ACHN (cell line): ENCODE results near the gene C5orf24.
"Not testable (repeated sequence)": the region's sequence is repeated elsewhere in the genome, so short reads cannot be mapped to it uniquely, and the experiment has no call there.

Experiments
- DNase-seq: peaks from one replicate; pipeline ENCODE4 v3.0.0-alpha.2; 2015
- in situ Hi-C: cut with HindIII; loops from 2 replicates; pipeline ENCODE4 v1.10.0; 2017; ENCODE audit warnings: low sequenced_read_pairs, low pct_ligation_motif_present, low pct_unique_long_range_greater_than_20kb

The C5orf24 gene

DNA sequence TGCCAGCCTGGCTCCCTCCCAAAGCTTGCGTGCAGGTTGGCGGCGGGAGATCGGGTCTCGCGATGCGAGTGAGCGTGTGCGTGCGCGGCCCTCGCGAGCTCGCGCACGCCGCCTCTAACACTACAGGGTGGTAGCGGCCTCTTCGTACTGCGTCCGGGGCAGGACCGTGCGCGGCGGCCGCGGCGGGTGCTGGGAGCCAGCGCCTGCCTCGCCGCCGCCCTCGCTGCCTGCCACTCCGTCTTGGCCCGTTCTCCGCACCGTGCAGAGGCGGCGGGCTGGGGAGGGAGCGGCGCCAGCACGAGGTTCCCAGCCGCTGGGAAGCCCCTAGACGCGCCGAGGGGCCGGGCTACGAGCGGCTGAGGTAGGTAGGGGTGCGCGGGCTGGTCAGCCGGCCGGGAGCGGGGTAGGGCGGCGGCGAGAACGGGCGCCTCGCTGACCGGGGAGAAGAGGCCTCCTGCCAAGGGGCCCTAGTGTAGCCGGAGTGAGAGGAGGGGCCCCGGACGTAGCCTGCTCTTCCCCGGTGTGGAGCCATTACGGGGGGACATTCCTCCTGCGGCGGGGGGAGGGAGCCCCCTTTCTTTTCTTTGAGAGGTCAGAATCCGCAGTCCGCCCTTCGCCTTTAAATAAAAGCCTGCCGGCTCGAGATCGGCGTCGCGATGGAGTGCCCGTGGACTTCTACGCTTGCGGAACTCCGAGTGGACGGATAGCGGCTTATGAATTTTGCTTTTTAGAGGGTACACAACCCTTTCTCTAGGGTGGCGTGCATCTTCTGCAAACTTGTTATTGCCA is at the start of gene C5orf24:
TSS of gene C5orf24 (plus strand) at position 117 of the 789 bp plus-strand sequence. CDS start 8,933 bp downstream, outside the sequence.
- in situ Hi-C loops: no loop called here
- peak; percentile 92 for DNase-seq

DNA sequence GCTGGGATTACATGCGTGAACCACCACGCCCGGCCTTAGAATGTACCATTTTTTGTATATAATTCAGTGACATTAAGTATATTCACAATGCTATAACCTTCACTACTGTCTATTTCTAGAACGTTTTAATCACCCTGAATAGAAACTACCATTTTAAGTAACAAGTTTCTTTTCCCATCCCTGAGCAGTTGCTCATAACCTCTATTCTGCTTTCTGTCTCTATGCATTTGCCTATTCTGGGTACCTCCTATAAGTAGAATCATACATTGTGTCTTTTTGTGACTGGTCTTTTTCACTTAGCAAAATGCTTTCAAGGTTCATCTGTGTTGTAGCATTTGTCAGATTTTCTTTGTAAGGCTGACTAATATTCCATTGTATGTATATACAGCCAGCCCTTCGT is 47.3 kb upstream of the C5orf24 start:
- in situ Hi-C loops: no loop called here

DNA sequence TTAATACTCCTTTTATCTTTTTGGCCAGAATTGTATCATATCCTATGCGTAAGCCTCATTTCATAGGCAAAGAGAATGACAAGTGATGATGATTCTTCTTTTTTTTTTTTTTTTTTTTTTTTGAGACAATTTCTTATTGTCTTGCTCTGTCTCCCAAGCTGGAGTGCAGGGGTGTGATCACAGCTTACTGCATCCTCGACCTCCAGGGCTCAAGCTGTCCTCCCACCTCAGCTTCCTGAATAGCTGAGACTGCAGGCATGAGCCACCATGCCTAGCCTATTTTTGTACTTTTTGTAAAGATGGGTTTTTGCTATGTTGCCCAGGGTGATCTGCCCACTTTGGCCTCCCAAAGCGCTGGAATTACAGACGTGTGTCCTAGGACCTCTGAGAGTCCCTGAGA is 41.9 kb upstream of the C5orf24 start:
- DNase-seq: no peak
- in situ Hi-C loops: no loop called here

More for the DNA sequence above, 47.3 kb upstream of the C5orf24 start:
- DNase-seq: no peak

DNA sequence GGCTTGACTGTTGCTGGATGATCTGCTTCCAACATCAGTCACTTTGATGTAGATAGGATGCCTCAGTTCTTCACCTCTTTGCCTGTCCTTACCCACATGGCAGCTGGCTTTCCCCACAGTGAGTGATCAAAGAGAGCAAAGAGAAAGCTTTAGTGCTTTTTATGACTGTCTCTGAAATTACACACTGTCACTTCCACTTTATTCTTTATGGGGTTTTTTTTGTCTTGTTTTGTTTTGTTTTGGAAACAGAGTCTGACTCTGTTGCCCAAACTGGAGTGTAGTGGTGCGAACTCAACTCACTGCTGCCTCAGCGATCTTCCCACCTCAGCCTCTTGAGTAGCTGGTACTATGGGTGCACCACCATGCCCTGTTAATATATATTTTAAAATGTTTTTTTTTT is 32.4 kb upstream of the C5orf24 start:
- no peak for DNase-seq
- in situ Hi-C loops: no loop called here

DNA sequence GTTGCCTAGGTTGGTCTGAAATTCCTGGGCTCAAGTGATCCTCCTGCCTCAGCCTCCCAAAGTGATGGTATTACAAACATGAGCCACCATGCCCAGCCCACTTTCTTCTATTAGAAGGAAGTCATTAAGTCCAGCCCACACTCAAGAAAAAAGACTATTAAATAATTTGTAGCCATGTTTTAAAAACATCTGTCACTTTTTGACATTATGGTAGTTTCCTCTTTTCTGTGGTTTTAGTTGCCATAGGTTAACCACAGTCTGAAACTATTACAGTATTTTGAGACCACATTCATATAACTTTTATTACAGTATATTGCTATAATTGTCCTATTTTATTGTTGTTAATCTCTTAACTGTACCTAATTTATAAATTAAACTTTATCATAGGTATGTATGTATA is 31.9 kb upstream of the C5orf24 start:
- in situ Hi-C loops: no loop called here
- no peak for DNase-seq

DNA sequence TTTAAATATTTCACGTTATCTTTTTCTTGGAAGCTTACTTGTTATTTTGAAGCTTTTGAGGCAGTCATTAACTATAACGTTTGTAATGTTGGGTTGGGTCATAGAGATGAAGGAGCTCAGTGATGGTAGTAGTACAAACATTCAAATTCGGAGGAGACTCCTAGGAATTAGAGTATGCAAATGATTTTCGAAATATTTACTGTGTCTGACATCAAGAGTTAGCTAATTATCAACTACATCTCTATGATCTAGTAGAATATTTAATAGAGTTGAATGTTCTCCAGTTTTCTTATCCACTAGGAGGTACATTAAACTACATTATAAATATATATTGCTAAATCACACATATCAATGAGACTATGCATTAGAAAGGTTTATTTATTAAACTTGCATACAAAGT is 28.8 kb upstream of the C5orf24 start:
- in situ Hi-C loops: no loop called here

DNA sequence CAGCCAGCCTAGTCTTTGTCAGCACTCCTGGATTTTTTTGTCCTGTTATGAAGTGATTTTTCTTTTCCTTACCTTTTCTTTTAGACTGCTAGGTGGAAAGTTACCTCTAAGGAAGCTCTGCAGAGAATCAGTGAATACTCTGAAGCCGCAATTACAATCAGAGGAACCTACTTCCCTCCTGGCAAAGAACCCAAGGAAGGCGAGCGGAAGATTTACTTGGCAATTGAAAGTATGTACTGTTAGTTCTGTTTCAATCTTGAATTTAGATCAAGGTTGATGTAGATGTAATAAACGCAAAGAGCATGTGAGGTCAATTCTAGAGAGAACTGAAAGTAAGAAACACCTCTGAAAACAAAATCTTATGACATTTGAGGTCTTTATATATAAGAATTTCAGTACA is 27.0 kb upstream of the C5orf24 start:
- in situ Hi-C loops: no loop called here
- no peak for DNase-seq

More for the DNA sequence above, 28.8 kb upstream of the C5orf24 start:
- no peak for DNase-seq

DNA sequence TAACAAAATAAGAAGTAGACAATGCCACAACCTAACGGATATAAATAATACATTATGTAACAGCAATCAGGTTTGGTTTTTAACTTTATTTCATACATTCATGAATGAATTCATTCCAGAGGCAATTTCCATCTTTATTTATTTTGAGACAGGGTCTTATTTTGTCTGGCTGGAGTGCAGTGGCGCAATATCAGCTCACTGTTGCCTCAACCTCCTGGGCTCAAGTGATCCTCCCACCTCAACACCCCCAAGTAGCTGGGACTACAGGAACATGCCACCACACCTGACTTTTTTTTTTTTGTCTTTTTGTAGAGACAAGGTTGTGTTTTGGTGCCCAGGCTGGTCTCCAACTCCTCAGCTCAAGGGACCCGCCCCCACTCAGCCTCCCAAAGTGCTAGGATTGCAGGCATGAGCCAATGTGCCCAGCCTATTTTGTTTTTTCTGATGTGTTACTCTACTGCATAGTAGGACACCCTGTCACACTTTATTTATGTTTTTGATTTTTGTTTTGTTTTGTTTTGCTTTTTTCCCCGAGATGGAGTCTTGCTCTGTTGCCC is 26.3 kb upstream of the C5orf24 start:
- in situ Hi-C loops: no loop called here
- DNase-seq: no peak

DNA sequence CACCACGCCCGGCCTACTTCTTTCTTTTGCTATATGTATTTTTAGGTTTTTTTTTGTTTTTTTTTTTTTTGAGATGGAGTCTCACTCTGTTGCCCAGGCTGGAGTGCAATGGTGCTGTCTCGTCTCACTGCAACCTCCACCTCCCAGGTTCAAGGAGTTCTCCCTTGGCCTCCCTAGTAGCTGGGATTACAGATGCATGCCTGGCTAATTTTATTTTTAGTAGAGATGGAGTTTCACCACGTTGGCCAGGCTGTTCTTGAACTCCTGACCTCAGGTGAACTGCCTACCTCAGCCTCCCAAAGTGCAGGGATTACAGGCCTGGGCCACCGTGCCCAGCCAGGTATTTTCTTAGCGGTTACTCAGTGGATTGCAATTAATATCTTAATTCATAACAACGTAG is 23.9 kb upstream of the C5orf24 start:
- in situ Hi-C loops: no loop called here
- DNase-seq: no peak

DNA sequence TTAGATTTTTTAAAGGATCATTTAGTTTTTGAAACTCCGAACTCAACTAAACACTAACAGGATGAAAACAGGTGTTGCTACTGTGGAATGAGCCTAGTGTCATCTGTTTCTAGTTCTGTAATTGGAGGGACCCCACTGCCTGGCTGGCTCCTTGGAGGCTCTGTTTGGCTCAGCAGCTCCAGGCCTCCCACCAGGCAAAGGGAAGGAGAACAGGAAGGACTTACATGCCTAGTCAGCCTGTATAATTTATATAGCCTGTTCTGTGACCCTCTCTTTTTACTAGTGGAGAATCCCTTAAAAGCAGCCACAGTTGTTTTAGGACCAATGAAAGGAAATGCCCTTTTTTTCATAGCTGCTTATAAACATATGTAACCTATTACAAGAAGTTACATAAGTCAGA is 21.1 kb upstream of the C5orf24 start:
- no peak for DNase-seq
- in situ Hi-C loops: no loop called here

DNA sequence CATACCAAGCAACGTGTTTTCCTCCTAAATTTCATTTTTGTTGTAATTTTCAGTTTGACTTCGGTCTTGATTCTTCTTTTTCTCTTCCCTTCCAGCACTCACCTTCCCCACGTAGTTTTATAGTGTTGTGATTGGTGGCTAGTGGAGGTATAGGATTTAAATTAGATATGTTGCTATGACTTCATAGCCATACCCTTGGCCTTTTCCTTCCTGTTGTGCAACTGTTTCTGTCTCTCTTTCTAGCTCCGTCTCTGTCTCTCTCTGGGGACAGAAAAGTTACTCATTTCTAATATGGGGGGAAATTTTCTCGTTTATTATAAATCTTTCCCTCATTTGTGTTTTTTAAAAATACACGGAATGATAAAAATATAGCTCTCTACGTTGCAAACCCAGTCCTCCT is 20.6 kb upstream of the C5orf24 start:
- no peak for DNase-seq
- in situ Hi-C loops: no loop called here

DNA sequence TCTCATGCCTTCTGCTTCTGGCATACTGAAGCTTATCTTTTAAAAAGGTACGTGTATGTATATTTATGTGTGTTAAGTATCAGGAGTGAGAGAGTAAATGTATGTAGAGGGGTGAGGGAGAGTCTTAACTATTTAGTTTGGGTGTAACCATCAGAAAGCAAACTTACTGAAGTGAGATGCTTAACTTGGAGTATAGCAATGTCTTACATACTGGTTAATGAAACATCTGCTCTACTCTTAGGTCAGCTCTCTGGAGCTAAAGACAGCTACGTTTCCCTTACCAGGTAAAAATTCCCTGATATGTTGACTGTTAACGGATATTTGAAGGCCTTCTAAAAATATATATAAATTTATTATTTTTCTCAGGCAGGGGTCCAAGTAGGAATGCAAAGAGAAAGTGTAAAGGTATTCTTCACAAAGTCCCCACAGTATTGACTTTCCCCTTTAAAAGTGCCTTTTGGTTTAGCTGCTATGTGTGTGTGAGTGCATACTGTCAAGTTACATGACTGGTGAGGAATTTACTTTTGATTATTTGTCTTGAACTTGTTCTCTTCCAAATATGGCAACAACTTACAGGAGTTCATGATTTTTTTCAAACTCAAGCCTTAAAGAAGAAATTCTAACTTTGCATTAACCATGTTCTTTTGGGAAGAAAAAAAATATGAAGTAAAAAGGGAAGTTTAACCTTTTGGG is 12.3 kb upstream of the C5orf24 start:
- no peak for DNase-seq
- in situ Hi-C loops: no loop called here

DNA sequence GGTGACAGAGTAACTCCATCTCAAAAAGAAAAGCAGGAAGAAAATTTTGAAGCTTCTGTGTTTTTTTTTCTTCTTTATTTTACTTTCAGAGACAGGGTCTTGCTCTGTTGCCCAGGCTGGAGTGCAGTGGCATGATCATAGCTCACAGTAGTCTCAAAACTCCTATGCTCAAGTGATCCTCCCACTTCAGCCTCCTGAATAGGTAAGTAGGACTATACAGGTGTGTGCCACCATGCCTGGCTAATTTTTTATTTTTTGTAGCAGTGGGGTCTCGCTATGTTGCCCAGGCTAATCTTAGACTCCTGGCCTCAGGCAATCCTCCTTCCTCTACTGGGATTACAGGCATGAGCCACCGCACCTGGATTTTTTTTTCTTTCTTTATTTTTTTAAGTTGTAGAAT is 10.1 kb upstream of the C5orf24 start:
- no peak for DNase-seq
- in situ Hi-C loops: no loop called here

DNA sequence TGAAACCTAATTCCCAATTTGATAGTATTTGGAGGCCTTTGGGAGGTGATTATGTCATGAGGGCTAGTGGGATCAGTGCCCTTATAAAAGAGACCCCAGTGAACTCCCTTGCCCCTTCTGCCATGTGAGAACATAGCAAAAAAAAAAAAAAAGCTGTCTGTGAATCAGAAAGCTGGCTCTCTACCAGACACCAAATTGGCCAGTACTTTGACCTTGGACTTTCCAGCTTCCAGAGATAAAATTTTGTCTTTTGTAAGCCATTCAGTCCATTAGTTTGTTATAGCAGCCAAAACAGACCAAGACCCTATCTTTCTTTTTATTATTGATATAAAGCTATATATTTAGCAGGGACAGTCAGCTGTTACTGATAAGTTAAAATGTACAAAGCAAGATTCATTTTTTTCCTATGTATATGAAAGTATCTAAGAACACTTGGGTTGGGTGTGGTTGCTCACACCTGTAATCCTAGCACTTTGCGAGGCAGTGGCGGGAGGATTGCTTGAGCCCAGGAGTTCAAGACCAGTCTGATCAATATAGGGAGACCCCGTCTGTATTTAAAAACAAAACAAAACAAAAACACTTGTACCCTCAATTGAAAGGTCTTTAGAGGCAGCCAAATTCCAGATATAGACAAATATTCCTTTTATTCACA is 8.1 kb upstream of the C5orf24 start:
- in situ Hi-C loops: no loop called here
- no peak for DNase-seq

DNA sequence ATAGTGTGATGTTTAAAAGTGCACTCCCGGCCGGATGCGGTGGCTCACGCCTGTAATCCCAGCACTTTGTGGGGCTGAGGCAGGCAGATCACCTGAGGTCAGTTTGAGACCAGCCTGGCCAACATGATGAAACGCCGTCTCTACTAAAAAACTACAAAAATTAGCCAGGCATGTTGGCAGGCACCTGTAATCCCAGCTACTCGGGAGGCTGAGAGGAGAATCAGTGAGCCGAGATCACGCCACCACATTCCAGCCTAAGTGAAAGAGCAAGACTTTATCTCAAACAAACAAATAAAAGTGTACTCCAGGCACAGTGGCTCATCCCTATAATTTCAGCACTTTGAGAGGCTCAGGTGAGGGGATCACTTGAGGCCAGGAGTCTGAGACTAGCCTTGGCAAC is 7.4 kb upstream of the C5orf24 start:
- DNase-seq, in situ Hi-C loops: not testable (repeated sequence)

DNA sequence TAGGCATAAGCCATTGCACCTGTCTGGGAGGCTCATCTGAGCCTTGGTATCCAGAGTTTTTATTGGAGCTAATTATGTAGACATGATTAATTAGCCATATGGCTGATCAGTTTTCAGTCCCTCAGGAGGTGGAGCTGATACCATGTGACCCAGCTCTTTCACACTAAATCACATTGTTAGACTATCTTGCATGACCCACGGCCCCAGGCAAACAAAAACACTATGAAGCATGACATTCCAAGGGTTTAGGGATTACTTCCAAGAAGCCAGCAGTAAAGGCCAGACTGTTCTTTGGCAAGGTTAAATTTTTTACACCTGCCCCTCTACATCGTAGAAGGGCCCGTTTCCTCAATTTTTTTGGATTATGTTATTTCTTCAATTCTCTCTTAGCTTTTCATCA is 5.0 kb upstream of the C5orf24 start:
- no peak for DNase-seq
- in situ Hi-C loops: no loop called here

DNA sequence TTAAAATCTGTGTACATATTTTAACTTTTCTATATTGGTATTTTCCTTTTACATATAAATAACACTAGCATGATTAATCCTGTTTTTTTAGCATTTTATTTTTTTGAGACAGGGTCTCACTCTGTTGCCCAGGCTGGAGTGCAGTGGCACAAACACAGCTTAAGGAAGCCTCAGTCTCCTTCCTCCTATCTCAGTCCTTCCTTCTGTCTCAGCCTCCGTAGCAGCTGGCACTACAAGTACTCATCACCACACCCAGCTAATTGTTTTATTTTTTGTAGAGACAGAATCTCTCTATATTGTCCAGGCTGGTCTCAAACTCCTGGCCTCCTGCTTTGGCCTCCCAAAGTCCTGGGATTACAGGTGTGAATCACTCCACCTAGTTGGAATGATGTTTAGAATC is 1.5 kb upstream of the C5orf24 start:
- in situ Hi-C loops: no loop called here
- no peak for DNase-seq

DNA sequence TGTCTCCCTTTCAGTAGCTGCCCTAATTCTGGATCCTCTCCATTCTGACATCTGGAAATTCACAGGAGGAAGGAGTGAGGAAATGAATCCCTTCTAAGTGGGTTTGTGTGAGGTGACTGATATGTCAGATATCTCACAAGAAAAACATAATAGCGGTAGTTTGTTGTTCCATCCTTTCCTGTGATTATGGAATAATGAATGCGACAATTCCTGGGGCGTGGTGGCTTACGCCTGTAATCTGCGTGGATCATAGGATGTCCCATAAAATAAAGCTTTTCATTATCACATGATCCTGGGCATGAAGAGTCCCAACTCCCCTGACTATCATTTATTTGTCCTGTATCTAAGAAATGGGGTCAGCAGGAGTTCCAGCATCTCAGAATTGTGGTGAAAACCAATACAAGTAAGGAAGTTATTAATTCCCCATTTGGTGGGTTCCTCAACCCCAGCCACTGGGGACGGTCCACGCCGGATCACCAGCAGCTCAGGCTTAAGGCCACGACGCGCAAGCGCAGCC is 375 bp upstream of the C5orf24 start:
- no peak for DNase-seq
- in situ Hi-C loops: no loop called here

DNA sequence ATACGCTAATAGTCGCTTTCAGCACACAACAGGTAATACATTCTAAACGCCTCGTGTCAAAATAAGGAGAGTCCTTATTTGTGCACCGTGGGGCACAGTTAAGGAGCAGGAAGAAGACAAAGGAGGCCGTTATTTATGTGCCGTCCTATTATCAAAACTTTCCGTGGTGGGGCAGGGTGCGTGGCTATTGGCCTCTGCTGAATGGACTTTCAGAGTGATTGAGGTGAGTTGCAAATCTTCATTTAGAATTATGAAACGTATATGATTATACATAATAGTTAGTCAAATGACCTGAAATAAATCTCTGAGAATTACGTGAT is 833 bp downstream of the C5orf24 start:
- peak; percentile 19 for DNase-seq

More for the DNA sequence above, 833 bp downstream of the C5orf24 start:
- in situ Hi-C loops: no loop called here
